VCaP (cell line): ENCODE results near the gene LMAN2.

ENCODE experiments used
- H3K27ac ChIP-seq: fragments of 450-650 bp; 2 replicates; pipeline ENCODE4 v1.5.1; 2017
- CTCF ChIP-seq: fragments of 450-650 bp; conservative IDR thresholded peaks from 2 replicates; pipeline ENCODE4 v1.5.1; 2017; ENCODE audit warnings: mild to moderate bottlenecking, moderate library complexity

Gene LMAN2

GRCh38 chr5:177351392-177352329 lies at the start of gene LMAN2:
TSS of gene LMAN2 (minus strand) at chr5:177351668. CDS start at chr5:177351647, 21 bp downstream.
- TF ChIP-seq CTCF, result no peak
- peak within 1 kb of the TSS; percentile 97 for H3K27ac ChIP-seq

DNA sequence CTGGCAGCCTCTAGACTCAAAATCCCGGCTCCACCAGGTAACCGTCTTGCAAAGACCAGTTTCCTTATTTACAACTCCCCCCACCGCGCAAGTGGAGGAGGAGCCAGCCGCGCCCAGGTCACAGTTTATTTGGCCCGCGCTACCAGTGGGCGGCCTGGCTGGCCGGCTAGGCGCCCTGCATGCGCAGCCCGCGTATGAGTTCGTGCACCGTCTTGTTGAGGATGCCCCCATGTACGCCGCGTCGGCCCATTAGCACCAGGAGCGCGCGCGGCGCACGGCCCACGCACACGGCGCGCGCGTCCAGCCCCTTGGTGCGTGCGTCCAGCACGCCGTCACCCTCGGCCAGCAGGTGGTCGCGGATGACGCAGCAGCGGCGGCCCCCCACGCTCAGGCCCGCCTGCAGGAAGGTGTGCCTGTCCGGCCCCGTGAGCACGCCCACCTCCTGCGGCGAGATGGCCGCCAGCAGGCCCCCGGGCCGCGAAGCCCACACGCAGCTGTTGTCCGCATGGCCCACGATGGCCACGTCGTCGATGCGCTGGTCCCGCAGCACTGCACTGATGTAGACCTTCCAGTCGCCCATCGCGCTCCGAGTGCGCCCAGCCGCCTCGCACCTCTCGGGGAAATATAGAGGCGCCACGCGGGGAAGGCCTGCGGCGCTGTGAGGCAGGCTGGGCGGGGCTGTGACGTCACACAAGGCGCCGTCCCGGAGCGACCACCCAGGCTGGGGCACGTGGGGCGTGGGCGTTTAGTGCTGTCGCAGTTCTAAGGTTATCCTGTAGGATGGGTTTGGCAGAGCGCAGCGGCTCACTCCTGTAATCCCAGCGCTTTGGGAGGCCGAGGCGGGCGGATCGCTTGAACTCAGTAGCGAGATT lies 48.8 kb upstream of the LMAN2 start, which contains the start of gene PFN3:
TSS of gene PFN3 (minus strand) at position 665 of the 872 bp plus-strand sequence. CDS start at position 580, 85 bp downstream.
- H3K27ac ChIP-seq, result peak within 1 kb of the TSS; percentile 99
- no peak for TF ChIP-seq CTCF

GRCh38 chr5:177397875-177398390 lies 46.5 kb upstream of the LMAN2 start:
- TF ChIP-seq CTCF, result no peak
- no peak overlapping the region for H3K27ac ChIP-seq

DNA sequence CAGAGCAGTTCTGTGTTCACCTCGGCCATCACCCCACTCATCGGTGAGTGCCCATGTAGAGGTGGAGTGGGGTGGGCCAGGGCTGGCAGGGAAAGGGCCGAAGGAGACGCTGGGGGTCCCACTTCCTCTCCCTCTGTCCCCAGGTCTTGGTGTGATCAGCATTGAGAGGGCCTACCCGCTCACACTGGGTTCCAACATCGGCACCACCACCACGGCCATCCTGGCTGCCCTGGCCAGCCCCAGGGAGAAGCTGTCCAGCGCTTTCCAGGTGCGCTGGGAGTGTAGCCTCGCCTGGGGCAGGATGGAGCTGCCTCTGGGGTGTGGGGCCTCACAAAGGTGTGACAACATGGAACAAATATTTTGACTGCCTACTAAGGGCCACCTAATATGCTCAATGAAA lies 45.3 kb upstream of the LMAN2 start:
- no peak overlapping the region for H3K27ac ChIP-seq
- no peak for TF ChIP-seq CTCF

GRCh38 chr5:177396078-177396477 lies 44.6 kb upstream of the LMAN2 start:
- no peak for TF ChIP-seq CTCF
- H3K27ac ChIP-seq, result no peak overlapping the region

DNA sequence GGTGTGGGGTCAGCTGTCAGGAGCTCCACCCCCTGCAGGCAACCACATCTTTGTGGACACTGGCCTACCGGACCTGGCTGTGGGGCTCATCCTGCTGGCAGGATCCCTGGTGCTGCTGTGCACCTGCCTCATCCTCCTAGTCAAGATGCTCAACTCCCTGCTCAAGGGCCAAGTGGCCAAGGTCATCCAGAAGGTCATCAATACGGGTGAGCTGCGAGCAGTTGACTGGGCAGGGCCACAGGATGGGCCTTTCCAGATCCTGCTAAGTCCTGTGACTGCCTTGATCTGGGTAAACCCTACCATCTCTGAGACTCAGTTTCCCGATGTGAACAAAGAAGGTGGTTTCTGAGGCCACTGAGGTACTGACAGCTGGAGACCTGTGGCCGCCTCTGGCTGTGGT lies 42.5 kb upstream of the LMAN2 start:
- no peak overlapping the region for H3K27ac ChIP-seq

More for the DNA sequence above, 42.5 kb upstream of the LMAN2 start:
- TF ChIP-seq CTCF, result no peak
